Fibroblast of villous mesenchyme (primary cell): ENCODE measurements around the gene KRTAP4-6. TPM values are rescaled to one million over a fixed set of nuclear protein-coding genes. Genes with fewer than 3 reads are reported as not detected.
A peak's percentile ranks its signal among the peaks of the same experiment; 100 is the strongest.
"Not testable (repeated sequence)": the region's sequence is repeated elsewhere in the genome, so short reads cannot be mapped to it uniquely, and the experiment has no call there.

Source experiments
- DNase-seq: peaks from one replicate; pipeline ENCODE4 v3.0.0-alpha.2; 2010; ENCODE audit warnings: low read depth
- H3K4me3 ChIP-seq: 2 replicates; pipeline ENCODE4 v1.5.1; 2011; ENCODE audit warnings: low read depth, mild to moderate bottlenecking, low read length
- small RNA-seq: library from RNA; depleted of rRNA; stranded (forward); fragments of <200 nt; gene quantifications from one replicate; pipeline ENCODE3, GENCODE V24; 2012
- total RNA-seq: library from RNA; depleted of rRNA; stranded (reverse); fragments of >200 nt; gene quantifications from 2 replicates; pipeline ENCODE4 v1.2.3, GENCODE V29; 2012
- TF ChIP-seq, protein P1 (sequence below): IDR thresholded peaks from 2 replicates; pipeline ENCODE4 v1.5.1; 2012; ENCODE audit warnings: low read depth, mild to moderate bottlenecking, low read length; ENCODE audit not compliant: insufficient read depth

Gene KRTAP4-6
- total RNA-seq, 1 donor: not detected

GRCh38 chr17:41101586-41102259 lies 38.6 kb downstream of the KRTAP4-6 start, which contains the start of gene KRTAP4-16:
Gene KRTAP4-16 (minus strand): TSS chr17:41102209. CDS start chr17:41102209, 0 bp downstream.
- DNase-seq: no peak
- no peak within 1 kb of the TSS for H3K4me3 ChIP-seq
- TF ChIP-seq, protein P1, sequence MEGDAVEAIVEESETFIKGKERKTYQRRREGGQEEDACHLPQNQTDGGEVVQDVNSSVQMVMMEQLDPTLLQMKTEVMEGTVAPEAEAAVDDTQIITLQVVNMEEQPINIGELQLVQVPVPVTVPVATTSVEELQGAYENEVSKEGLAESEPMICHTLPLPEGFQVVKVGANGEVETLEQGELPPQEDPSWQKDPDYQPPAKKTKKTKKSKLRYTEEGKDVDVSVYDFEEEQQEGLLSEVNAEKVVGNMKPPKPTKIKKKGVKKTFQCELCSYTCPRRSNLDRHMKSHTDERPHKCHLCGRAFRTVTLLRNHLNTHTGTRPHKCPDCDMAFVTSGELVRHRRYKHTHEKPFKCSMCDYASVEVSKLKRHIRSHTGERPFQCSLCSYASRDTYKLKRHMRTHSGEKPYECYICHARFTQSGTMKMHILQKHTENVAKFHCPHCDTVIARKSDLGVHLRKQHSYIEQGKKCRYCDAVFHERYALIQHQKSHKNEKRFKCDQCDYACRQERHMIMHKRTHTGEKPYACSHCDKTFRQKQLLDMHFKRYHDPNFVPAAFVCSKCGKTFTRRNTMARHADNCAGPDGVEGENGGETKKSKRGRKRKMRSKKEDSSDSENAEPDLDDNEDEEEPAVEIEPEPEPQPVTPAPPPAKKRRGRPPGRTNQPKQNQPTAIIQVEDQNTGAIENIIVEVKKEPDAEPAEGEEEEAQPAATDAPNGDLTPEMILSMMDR: no peak

- peak; percentile 8 for DNase-seq
- not testable (repeated sequence) for H3K4me3 ChIP-seq
Observed at GRCh38 chr17:41099682-41100480, 40.5 kb downstream of the KRTAP4-6 start.

DNA sequence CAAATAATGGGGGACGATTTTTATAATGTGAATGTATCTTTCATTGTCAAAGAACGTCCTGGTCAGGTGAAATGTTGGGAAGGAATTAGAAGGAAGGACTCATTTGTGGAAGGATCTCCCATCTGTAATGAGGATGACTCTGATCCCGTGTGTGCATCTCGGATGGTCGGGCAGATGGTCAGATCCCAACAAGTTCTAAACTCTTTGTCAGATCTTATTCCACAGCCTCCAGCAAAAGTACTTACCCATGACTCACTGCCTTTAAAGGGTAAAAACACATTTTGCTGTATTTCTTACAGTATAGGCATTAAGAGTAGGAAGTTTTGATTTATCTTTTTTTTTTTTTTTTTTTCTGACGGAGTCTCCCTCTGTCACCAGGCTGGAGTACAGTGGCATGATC lies 41.9 kb downstream of the KRTAP4-6 start:
- TF ChIP-seq, protein P1: no peak
- no peak overlapping the region for H3K4me3 ChIP-seq
- peak; percentile 8 for DNase-seq

DNA sequence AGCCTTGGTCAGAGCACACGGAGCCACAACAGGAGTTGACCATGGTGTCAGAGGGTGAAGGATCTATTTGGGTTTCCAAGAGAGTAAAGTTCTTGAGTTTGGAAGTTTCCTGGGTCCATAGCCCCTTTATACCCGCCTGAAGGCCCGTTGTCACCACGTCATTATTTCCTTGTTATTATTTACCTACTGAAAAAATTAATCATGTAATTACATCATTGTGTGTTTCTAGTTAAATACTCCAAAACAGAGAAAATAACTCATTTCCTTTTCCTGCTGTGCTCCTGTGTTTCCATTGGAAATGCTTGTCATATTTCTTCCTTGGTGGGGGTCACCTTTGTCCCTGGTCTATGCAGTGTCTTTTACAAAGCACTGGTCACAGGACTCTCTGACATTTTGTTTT lies 42.3 kb downstream of the KRTAP4-6 start, which contains the start of gene KRTAP4-8:
Gene KRTAP4-8 (minus strand): TSS at position 101 of the 400 bp plus-strand sequence. CDS start 58 bp downstream, at position 43.
- no peak for DNase-seq
- H3K4me3 ChIP-seq: no peak within 1 kb of the TSS
- TF ChIP-seq, protein P1: no peak

GRCh38 chr17:41096055-41096454 lies 44.3 kb downstream of the KRTAP4-6 start:
- TF ChIP-seq, protein P1: no peak
- no peak overlapping the region for H3K4me3 ChIP-seq
- DNase-seq: no peak

Small RNAs within 50 kb of the gene (small RNA-seq; reads per million reads assigned to genes)
- gene KRTAP4-17P: not detected

Other genes starting within 250 kb of the KRTAP4-6 start
- gene KRT23, start 202.9 kb downstream of the KRTAP4-6 start, total RNA-seq: under 0.01 and 1.7 TPM in 2 replicates
- not detected in 2 replicates for gene KRT39, start 173.6 kb downstream of the KRTAP4-6 start, total RNA-seq
- gene KRT40, start 156.2 kb downstream of the KRTAP4-6 start, total RNA-seq: not detected in 2 replicates
- not detected in 2 replicates for gene KRTAP3-3, start 146.4 kb downstream of the KRTAP4-6 start, total RNA-seq
- not detected in 2 replicates for gene KRTAP3-2, start 140.6 kb downstream of the KRTAP4-6 start, total RNA-seq
- not detected in 2 replicates for gene KRTAP3-1, start 131.4 kb downstream of the KRTAP4-6 start, total RNA-seq
- 11.0 and 16.4 TPM in 2 replicates for gene KRTAP1-5, start 113.3 kb downstream of the KRTAP4-6 start, total RNA-seq
- not detected in 2 replicates for gene KRTAP1-4, start 110.3 kb downstream of the KRTAP4-6 start, total RNA-seq
- gene KRTAP1-3, start 105.7 kb downstream of the KRTAP4-6 start, total RNA-seq: not detected in 2 replicates
- not detected in 2 replicates for gene KRTAP1-1, start 99.1 kb downstream of the KRTAP4-6 start, total RNA-seq
- gene KRTAP2-1, start 93.2 kb downstream of the KRTAP4-6 start, total RNA-seq: not detected in 2 replicates
- not detected in 2 replicates for gene KRTAP2-2, start 85.3 kb downstream of the KRTAP4-6 start, total RNA-seq
- 0.32 TPM in 1 of 2 replicates, not detected in the other for gene KRTAP2-3, start 80.4 kb downstream of the KRTAP4-6 start, total RNA-seq
- gene KRTAP2-4, start 74.7 kb downstream of the KRTAP4-6 start, total RNA-seq: not detected in 2 replicates
- gene KRTAP4-7, start 56.4 kb downstream of the KRTAP4-6 start, total RNA-seq: not detected in 2 replicates
- not detected in 2 replicates for gene KRTAP4-8, start 42.4 kb downstream of the KRTAP4-6 start, total RNA-seq
- gene KRTAP4-16, start 38.3 kb downstream of the KRTAP4-6 start, total RNA-seq: not detected in 2 replicates
- gene KRTAP4-9, start 35.2 kb downstream of the KRTAP4-6 start, total RNA-seq: not detected in 2 replicates
- not detected in 2 replicates for gene KRTAP4-11, start 22.2 kb downstream of the KRTAP4-6 start, total RNA-seq
- not detected in 2 replicates for gene KRTAP4-12, start 16.4 kb downstream of the KRTAP4-6 start, total RNA-seq
- gene KRTAP4-5, start 9.3 kb upstream of the KRTAP4-6 start, total RNA-seq: not detected in 2 replicates
- gene KRTAP4-4, start 20.2 kb upstream of the KRTAP4-6 start, total RNA-seq: not detected in 2 replicates
- not detected in 2 replicates for gene KRTAP4-3, start 27.7 kb upstream of the KRTAP4-6 start, total RNA-seq
- gene KRTAP4-2, start 37.7 kb upstream of the KRTAP4-6 start, total RNA-seq: not detected in 2 replicates
- not detected in 2 replicates for gene KRTAP4-1, start 44.4 kb upstream of the KRTAP4-6 start, total RNA-seq
- gene KRTAP9-1, start 49.3 kb upstream of the KRTAP4-6 start, total RNA-seq: not detected in 2 replicates
- not detected in 2 replicates for gene KRTAP9-2, start 86.1 kb upstream of the KRTAP4-6 start, total RNA-seq
- gene KRTAP9-3, start 91.9 kb upstream of the KRTAP4-6 start, total RNA-seq: not detected in 2 replicates
- gene KRTAP9-8, start 97.5 kb upstream of the KRTAP4-6 start, total RNA-seq: not detected in 2 replicates
- not detected in 2 replicates for gene KRTAP9-4, start 109.1 kb upstream of the KRTAP4-6 start, total RNA-seq
- gene KRTAP9-9, start 114.8 kb upstream of the KRTAP4-6 start, total RNA-seq: not detected in 2 replicates
- gene KRTAP9-6, start 124.8 kb upstream of the KRTAP4-6 start, total RNA-seq: not detected in 2 replicates
- gene KRTAP9-7, start 135.2 kb upstream of the KRTAP4-6 start, total RNA-seq: not detected in 2 replicates
- not detected in 2 replicates for gene KRTAP29-1, start 162.3 kb upstream of the KRTAP4-6 start, total RNA-seq
- not detected in 2 replicates for gene KRTAP16-1, start 168.8 kb upstream of the KRTAP4-6 start, total RNA-seq
- not detected in 2 replicates for gene KRTAP17-1, start 175.2 kb upstream of the KRTAP4-6 start, total RNA-seq
- gene KRT33A, start 210.3 kb upstream of the KRTAP4-6 start, total RNA-seq: not detected in 2 replicates
- under 0.01 and 0.32 TPM in 2 replicates for gene KRT33B, start 229.3 kb upstream of the KRTAP4-6 start, total RNA-seq
- gene KRT34, start 241.8 kb upstream of the KRTAP4-6 start, total RNA-seq: 26.7 and 28.9 TPM in 2 replicates